ENCODE measurements around the gene PIK3R2. TPM values are rescaled to one million over a fixed set of nuclear protein-coding genes. Genes with fewer than 3 reads are reported as not detected.

PIK3R2 gene
- 8.9 and 12.2 TPM in 2 replicates for total RNA-seq (2012; rRNA removed)
- 25.1 and 27.7 TPM in 2 replicates for polyA plus RNA-seq (2012; rRNA removed)
- 2.4 and 27.9 TPM in 2 replicates for polyA plus RNA-seq (2012; cell fraction: cytosol; rRNA removed)
- polyA plus RNA-seq (2012; cell fraction: nucleus; rRNA removed; ENCODE audit: low replicate concordance) = 33.3 and 53.0 TPM in 2 replicates
- percentile 64 among the genes with signal in this experiment for Bru-seq, nascent RNA
- BruChase-seq, experiment 1, labeled RNA remaining after a 6-hour chase = percentile 78 among the genes with signal in this experiment
- percentile 64 among the genes with signal in this experiment for BruChase-seq, experiment 2, labeled RNA remaining after a 2-hour chase
- long read RNA-seq, full-length matches to known transcripts = 8 of 18 reads
- long read RNA-seq, partial matches to known transcripts = 9 of 18 reads
- long read RNA-seq, other reads (novel, unspliced or antisense) = 1 of 18 reads

GRCh38 chr19:18152817-18153555 lies at the start of gene PIK3R2:
Gene PIK3R2 (plus strand): TSS chr19:18153163. CDS start chr19:18155880, 2,717 bp downstream.
- dilution Hi-C loops (cut with HindIII; ENCODE audit: low sequenced_read_pairs, unreplicated experiment) = no loop called here
- no TSS peak for BruUV-seq (replicated peaks)

More at GRCh38 chr19:18152817-18153555, at the start of gene PIK3R2:
- Histone ChIP-seq H2AK9ac (replicated peaks; ENCODE audit: low read depth, low read length, poor library complexity) (peak within 1 kb of the TSS; percentile 94), H3K4ac (ENCODE audit: low read depth, low read length) (peak within 1 kb of the TSS; percentile 96), H3K14ac (replicated peaks; ENCODE audit: low read depth, low read length) (peak within 1 kb of the TSS; percentile 97), H2BK5ac (ENCODE audit: low read depth, low read length, poor library complexity, severe bottlenecking) (peak within 1 kb of the TSS; percentile 77), H4K5ac (ENCODE audit: low read depth, low read length) (peak within 1 kb of the TSS; percentile 46), H3K9ac (ENCODE audit: low read depth, low read length) (peak within 1 kb of the TSS; percentile 97), H3K27me3 (ENCODE audit: control insufficient read depth, insufficient read depth, low read length) (no peaks in the 10 kb centered on the region), H3K23ac (ENCODE audit: low read depth, low read length) (peak within 1 kb of the TSS; percentile 91), H3K36me3 (ENCODE audit: control insufficient read depth, insufficient read depth, low read length) (peaks cover 8% of the 10 kb centered on the region; the same call in 1 of the 2 replicates), H3K18ac (ENCODE audit: low read depth, low read length) (peak within 1 kb of the TSS; percentile 68), H4K91ac (ENCODE audit: insufficient read depth, low read depth, low read length) (peak within 1 kb of the TSS; percentile 83), H3K4me1 (ENCODE audit: control insufficient read depth, insufficient read depth, low read length) (peaks cover 19% of the 10 kb centered on the region), H4K20me1 (ENCODE audit: insufficient read depth, low read length) (peaks cover 29% of the 10 kb centered on the region), H3K9me1 (ENCODE audit: insufficient read depth, low read length) (peaks cover 17% of the 10 kb centered on the region), H3K27ac (ENCODE audit: insufficient read depth, low read length) (peak within 1 kb of the TSS; percentile 88), H3K4me2 (ENCODE audit: low read depth, low read length) (peak within 1 kb of the TSS; percentile 99), H3K9me3 (ENCODE audit: control insufficient read depth, insufficient read depth, low read length) (no peaks in the 10 kb centered on the region), H2BK120ac (ENCODE audit: low read depth, low read length) (peak within 1 kb of the TSS; percentile 69), H2BK15ac (ENCODE audit: low read depth, low read length) (peak within 1 kb of the TSS; percentile 77; the same call in 1 of the 3 replicates), H3K56ac (ENCODE audit: extremely low read depth, insufficient read depth, low read length) (peak within 1 kb of the TSS; percentile 90), H2BK20ac (ENCODE audit: low read depth, low read length) (peak within 1 kb of the TSS; percentile 45; the same call in 1 of the 2 replicates), H2AFZ (replicated peaks; ENCODE audit: low read length, poor library complexity) (peak within 1 kb of the TSS; percentile 98), H3K4me3 (ENCODE audit: insufficient read depth, low read depth, low read length) (peak within 1 kb of the TSS; percentile 98), H4K8ac (ENCODE audit: low read depth in 2 of 2, low read length in 2 of 2) (peak within 1 kb of the TSS; percentile 55 to 96; a peak in 3 of 4 replicates), H2AK5ac (ENCODE audit: low read depth, low read length) (peak within 1 kb of the TSS; percentile 27), H3K79me1 (ENCODE audit: low read depth in 1 of 2, low read length in 2 of 2) (peaks cover 15 to 45% of the 10 kb centered on the region in 2 experiments; a peak in 3 of 4 replicates)
- POLR2A ChIA-PET (ENCODE audit: unreplicated experiment) = interaction anchor here (0.6 kb wide), 1 partner anchor 76 kb away, joined by 12 read pairs; no protein-coding TSS in a partner anchor
- peak; percentile 98 for DNase-seq
- TF ChIP-seq MAZ (IDR thresholded peaks at IDR 0.05; ENCODE audit: borderline replicate concordance, low read depth, low read length) (no peak), ELK1 (IDR thresholded peaks at IDR 0.05; ENCODE audit: borderline replicate concordance, low read depth, low read length) (no peak), POLR2A (IDR thresholded peaks at IDR 0.05; ENCODE audit: low read depth, low read length) (peak; percentile 32; the same call in 1 of the 2 replicates), CTCF (conservative IDR thresholded peaks at IDR 0.05; ENCODE audit: low read depth, low read length) (no peak), RFX5 (IDR thresholded peaks at IDR 0.05; ENCODE audit: low read depth, low read length) (no peak), CEBPB (IDR thresholded peaks at IDR 0.05; ENCODE audit: low read depth, low read length) (no peak)
- ATAC-seq (ENCODE audit: low read depth) = peak; percentile 90
- in situ Hi-C loops (cut with MboI; ENCODE audit: low sequenced_read_pairs) (no loop called here), intact Hi-C loops (cut with micrococcal nuclease) (loop anchor here (5.0 to 10.0 kb wide), 2 partner anchors 41 to 148 kb away; partner anchors contain the start of gene ARRDC2)
- CTCF ChIA-PET = interaction anchor here (0.9 kb wide), 1 partner anchor 67 kb away, joined by 3 read pairs; no protein-coding TSS in a partner anchor
- WGBS, 2 experiments (ENCODE audit: extremely low coverage in 2 of 2, insufficient read length in 1 of 2) = 1% methylated on average over 28 of the region's 86 CpGs; no CpG with 5 or more reads in 1 of the 2 experiments
